ENCODE measurements around the gene GRM1. TPM values are rescaled to one million over a fixed set of nuclear protein-coding genes. Genes with fewer than 3 reads are reported as not detected.

The GRM1 gene
- total and polyA plus RNA-seq, 9 of the 15 experiments (the other 6 are each of a cell fraction or from before 2014, with no cell fraction given), result not detected

- in situ Hi-C loops (cut with MboI), result no loop called here
- intact Hi-C loops (cut with micrococcal nuclease), result no loop called here
- no peak for DNase-seq (ENCODE audit: extremely low read depth in 1 of 4, low spot score in 3 of 4)
- H3K4me1 ChIP-seq (replicated peaks in 1 of 2; ENCODE audit: control insufficient read depth in 2 of 2, insufficient read depth in 2 of 2, low read length in 2 of 2), result no peaks in the 10 kb centered on the region
- H3K4me2 ChIP-seq (ENCODE audit: insufficient read depth, low read length), result no peak overlapping the region
- no peaks in the 10 kb centered on the region for H4K20me1 ChIP-seq (replicated peaks; ENCODE audit: control insufficient read depth, insufficient read depth, low read length)
- H3K4me3 ChIP-seq, result no peak overlapping the region
- H3K36me3 ChIP-seq (ENCODE audit: control insufficient read depth, insufficient read depth, low read length), result no peaks in the 10 kb centered on the region
- H3K9me1 ChIP-seq (ENCODE audit: control insufficient read depth, insufficient read depth, low read length), result no peaks in the 10 kb centered on the region
- no peak overlapping the region for H2AFZ ChIP-seq (ENCODE audit: low read depth, low read length)
- H3K27ac ChIP-seq (ENCODE audit: extremely low read depth, low read depth, low read length), result no peak overlapping the region
- FAIRE-seq, result no peak
- no peaks in the 10 kb centered on the region for H3K9me3 ChIP-seq (replicated peaks; ENCODE audit: control insufficient read depth, insufficient read depth, low read depth, low read length)
- no peak for ATAC-seq
- POLR2A ChIA-PET, result no interaction called here
- no peaks in the 10 kb centered on the region for H3K79me2 ChIP-seq (ENCODE audit: control insufficient read depth, insufficient read depth, low read length)
- no peak for TF ChIP-seq NCOA2 (IDR thresholded peaks at IDR 0.05; ENCODE audit: partially characterized antibody in 2 of 2)
- TF ChIP-seq, protein P1, sequence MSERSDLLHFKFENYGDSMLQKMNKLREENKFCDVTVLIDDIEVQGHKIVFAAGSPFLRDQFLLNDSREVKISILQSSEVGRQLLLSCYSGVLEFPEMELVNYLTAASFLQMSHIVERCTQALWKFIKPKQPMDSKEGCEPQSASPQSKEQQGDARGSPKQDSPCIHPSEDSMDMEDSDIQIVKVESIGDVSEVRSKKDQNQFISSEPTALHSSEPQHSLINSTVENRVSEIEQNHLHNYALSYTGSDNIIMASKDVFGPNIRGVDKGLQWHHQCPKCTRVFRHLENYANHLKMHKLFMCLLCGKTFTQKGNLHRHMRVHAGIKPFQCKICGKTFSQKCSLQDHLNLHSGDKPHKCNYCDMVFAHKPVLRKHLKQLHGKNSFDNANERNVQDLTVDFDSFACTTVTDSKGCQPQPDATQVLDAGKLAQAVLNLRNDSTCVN (CRISPR knock-in tag; IDR thresholded peaks at IDR 0.05), result no peak
- TF ChIP-seq SMAD4 (CRISPR knock-in tag; conservative IDR thresholded peaks at IDR 0.05), result peak; percentile 76
- no peaks in the 10 kb centered on the region for H3K27me3 ChIP-seq (ENCODE audit: control insufficient read depth in 2 of 2, insufficient read depth in 2 of 2, low read length in 2 of 2)
- no peak overlapping the region for H3K9ac ChIP-seq (ENCODE audit: insufficient read depth in 1 of 2, low read depth in 2 of 2, low read length in 2 of 2)
- no TSS peak for BruUV-seq (replicated peaks)
- CTCF ChIA-PET (ENCODE audit: low intra/inter-chr PET ratio), result no interaction called here
- WGBS (ENCODE audit: insufficient coverage, low coverage, missing lambda C conversion rate), result 0% methylated on average over 3 of the region's 3 CpGs
Observed at GRCh38 chr6:146300521-146300920, 271.7 kb downstream of the GRM1 start.

GRCh38 chr6:146301764-146302163, 272.9 kb downstream of the GRM1 start:
- Histone ChIP-seq H3K36me3 (ENCODE audit: control insufficient read depth, insufficient read depth, low read length) (no peaks in the 10 kb centered on the region), H3K4me1 (replicated peaks in 1 of 2; ENCODE audit: control insufficient read depth in 2 of 2, insufficient read depth in 2 of 2, low read length in 2 of 2) (no peaks in the 10 kb centered on the region), H3K27me3 (ENCODE audit: control insufficient read depth in 2 of 2, insufficient read depth in 2 of 2, low read length in 2 of 2) (no peaks in the 10 kb centered on the region), H3K4me3 (no peak overlapping the region), H3K4me2 (ENCODE audit: insufficient read depth, low read length) (no peak overlapping the region), H3K9ac (ENCODE audit: insufficient read depth in 1 of 2, low read depth in 2 of 2, low read length in 2 of 2) (no peak overlapping the region), H3K9me1 (ENCODE audit: control insufficient read depth, insufficient read depth, low read length) (no peaks in the 10 kb centered on the region), H3K79me2 (ENCODE audit: control insufficient read depth, insufficient read depth, low read length) (no peaks in the 10 kb centered on the region), H2AFZ (ENCODE audit: low read depth, low read length) (no peak overlapping the region), H3K9me3 (replicated peaks; ENCODE audit: control insufficient read depth, insufficient read depth, low read depth, low read length) (no peaks in the 10 kb centered on the region), H3K27ac (ENCODE audit: extremely low read depth, low read depth, low read length) (no peak overlapping the region), H4K20me1 (replicated peaks; ENCODE audit: control insufficient read depth, insufficient read depth, low read length) (no peaks in the 10 kb centered on the region)
- no peak for DNase-seq (ENCODE audit: extremely low read depth in 1 of 4, low spot score in 3 of 4)
- in situ Hi-C loops (cut with MboI) (no loop called here), intact Hi-C loops (cut with micrococcal nuclease) (no loop called here)
- no TSS peak for BruUV-seq (replicated peaks)
- WGBS (ENCODE audit: insufficient coverage, low coverage, missing lambda C conversion rate), result 4% methylated on average over 3 of the region's 3 CpGs
- ChIA-PET CTCF (ENCODE audit: low intra/inter-chr PET ratio) (no interaction called here), POLR2A (no interaction called here)
- FAIRE-seq, result no peak
- no peak for ATAC-seq
- TF ChIP-seq MYBL2 (IDR thresholded peaks at IDR 0.05; ENCODE audit: low read depth) (no peak), MYBL2 (CRISPR knock-in tag; IDR thresholded peaks at IDR 0.05; ENCODE audit: borderline replicate concordance) (no peak), JUNB (CRISPR knock-in tag; conservative IDR thresholded peaks at IDR 0.05) (no peak), ZNF23 (CRISPR knock-in tag; IDR thresholded peaks at IDR 0.05) (no peak), SAFB2 (IDR thresholded peaks at IDR 0.05; ENCODE audit: borderline replicate concordance, low read depth, low read length, severe bottlenecking) (no peak), RB1 (IDR thresholded peaks at IDR 0.05; ENCODE audit: low read depth) (no peak), MAFG (tag; conservative IDR thresholded peaks at IDR 0.05) (no peak), PTBP1 (IDR thresholded peaks at IDR 0.05; ENCODE audit: low read depth, low read length) (no peak), ZNF384 (IDR thresholded peaks at IDR 0.05; ENCODE audit: low read depth, low read length) (no peak), ZNF699 (CRISPR knock-in tag; IDR thresholded peaks at IDR 0.05; ENCODE audit: insufficient replicate concordance) (no peak), DNMT1 (IDR thresholded peaks at IDR 0.05) (no peak)
- TF ChIP-seq, protein P2, sequence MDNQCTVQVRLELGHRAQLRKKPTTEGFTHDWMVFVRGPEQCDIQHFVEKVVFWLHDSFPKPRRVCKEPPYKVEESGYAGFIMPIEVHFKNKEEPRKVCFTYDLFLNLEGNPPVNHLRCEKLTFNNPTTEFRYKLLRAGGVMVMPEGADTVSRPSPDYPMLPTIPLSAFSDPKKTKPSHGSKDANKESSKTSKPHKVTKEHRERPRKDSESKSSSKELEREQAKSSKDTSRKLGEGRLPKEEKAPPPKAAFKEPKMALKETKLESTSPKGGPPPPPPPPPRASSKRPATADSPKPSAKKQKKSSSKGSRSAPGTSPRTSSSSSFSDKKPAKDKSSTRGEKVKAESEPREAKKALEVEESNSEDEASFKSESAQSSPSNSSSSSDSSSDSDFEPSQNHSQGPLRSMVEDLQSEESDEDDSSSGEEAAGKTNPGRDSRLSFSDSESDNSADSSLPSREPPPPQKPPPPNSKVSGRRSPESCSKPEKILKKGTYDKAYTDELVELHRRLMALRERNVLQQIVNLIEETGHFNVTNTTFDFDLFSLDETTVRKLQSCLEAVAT (IDR thresholded peaks at IDR 0.05), result no peak
